ENCODE measurements around the gene MRM1.
A peak's percentile ranks its signal among the peaks of the same experiment; 100 is the strongest.

MRM1 gene

DNA sequence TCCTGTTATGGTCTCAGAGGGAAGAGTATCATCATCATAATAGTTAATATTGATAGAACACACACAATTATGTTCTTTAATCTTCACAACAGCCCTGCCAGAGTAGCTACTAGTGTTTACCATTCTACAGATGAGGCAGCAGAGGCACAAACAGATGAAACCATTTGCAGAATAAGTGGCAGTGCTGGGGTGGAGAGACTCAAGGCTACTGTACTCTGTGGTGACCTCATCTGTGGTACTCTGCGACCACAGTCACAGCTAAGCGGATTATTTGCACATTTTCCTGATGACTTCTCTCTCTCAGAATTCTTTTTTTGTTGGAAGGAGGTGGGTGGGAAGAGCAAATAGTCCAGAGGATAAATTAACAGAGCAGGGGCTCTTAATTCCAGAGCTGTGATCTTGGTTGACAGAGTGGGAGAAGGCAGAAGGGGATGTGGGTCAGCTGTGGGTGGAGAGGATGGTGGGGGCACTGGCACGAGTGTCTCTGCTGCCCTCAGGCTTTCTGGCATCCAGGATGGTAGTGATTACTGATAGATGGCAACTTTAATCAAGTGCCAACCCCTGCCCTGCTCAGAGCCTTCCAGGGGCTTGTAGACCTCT, 41.8 kb downstream of the MRM1 start:
- TF ChIP-seq, protein P1, sequence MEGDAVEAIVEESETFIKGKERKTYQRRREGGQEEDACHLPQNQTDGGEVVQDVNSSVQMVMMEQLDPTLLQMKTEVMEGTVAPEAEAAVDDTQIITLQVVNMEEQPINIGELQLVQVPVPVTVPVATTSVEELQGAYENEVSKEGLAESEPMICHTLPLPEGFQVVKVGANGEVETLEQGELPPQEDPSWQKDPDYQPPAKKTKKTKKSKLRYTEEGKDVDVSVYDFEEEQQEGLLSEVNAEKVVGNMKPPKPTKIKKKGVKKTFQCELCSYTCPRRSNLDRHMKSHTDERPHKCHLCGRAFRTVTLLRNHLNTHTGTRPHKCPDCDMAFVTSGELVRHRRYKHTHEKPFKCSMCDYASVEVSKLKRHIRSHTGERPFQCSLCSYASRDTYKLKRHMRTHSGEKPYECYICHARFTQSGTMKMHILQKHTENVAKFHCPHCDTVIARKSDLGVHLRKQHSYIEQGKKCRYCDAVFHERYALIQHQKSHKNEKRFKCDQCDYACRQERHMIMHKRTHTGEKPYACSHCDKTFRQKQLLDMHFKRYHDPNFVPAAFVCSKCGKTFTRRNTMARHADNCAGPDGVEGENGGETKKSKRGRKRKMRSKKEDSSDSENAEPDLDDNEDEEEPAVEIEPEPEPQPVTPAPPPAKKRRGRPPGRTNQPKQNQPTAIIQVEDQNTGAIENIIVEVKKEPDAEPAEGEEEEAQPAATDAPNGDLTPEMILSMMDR (IDR thresholded peaks at IDR 0.05; ENCODE audit: low read depth, low read length, missing control alignments), result no peak
- Histone ChIP-seq H3K27ac (no peak overlapping the region), H3K27me3 (replicated peaks) (peaks cover 72% of the 10 kb centered on the region), H3K4me3 (ENCODE audit: low read depth, low read length) (no peak overlapping the region), H3K36me3 (replicated peaks) (no peaks in the 10 kb centered on the region)
- in situ Hi-C loops (cut with HindIII; ENCODE audit: low pct_ligation_motif_present, low sequenced_read_pairs), result no loop called here
- no peak for DNase-seq

DNA sequence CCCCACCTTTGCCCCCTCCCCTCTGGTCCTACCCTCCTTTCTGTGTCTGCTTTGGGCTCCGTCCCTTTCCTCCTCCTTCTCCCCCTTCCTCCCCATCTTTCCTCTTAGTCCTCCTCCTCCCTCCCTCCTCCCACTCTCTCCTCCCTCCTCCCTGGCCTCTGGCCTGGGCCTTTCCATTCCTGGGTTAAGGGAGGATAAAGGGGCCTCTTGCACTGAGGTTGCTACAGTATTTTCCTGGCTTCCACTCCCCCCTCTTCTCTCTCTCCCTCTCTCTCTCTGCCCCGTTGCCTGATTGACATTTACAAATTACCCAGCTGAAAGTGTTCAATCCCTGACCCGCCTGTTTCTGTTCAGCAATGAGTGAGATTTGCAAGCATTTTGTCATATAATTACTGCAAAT, 44.0 kb downstream of the MRM1 start:
- no peak overlapping the region for H3K4me3 ChIP-seq (ENCODE audit: low read depth, low read length)
- H3K27ac ChIP-seq, result no peak overlapping the region
- DNase-seq, result no peak
- H3K36me3 ChIP-seq (replicated peaks), result no peaks in the 10 kb centered on the region
- peaks cover 55% of the 10 kb centered on the region for H3K27me3 ChIP-seq (replicated peaks)
- in situ Hi-C loops (cut with HindIII; ENCODE audit: low pct_ligation_motif_present, low sequenced_read_pairs), result no loop called here
- TF ChIP-seq, protein P1 (IDR thresholded peaks at IDR 0.05; ENCODE audit: low read depth, low read length, missing control alignments), result no peak

DNA sequence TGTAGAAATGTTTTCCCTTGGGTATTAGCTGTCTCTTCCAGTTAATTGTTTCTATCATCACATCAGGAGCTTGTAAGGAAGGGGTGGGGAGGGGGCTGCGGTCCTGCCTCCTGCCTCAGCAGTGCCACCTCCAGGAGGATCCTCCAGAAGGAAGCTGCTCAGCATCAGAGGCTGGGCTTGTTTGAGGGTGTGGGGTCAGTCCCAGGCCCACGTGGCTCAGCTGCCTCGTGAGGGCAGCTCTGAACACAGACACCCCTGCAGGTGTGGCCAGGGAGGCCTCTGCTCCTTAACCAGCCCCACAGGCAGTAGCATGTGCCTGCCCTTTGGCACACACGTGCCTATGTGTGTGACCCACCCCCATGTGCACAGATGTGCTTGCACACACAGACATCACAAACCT, 46.3 kb downstream of the MRM1 start:
- H3K36me3 ChIP-seq (replicated peaks), result no peaks in the 10 kb centered on the region
- H3K4me3 ChIP-seq (ENCODE audit: low read depth, low read length), result no peak overlapping the region
- in situ Hi-C loops (cut with HindIII; ENCODE audit: low pct_ligation_motif_present, low sequenced_read_pairs), result no loop called here
- H3K27ac ChIP-seq, result no peak overlapping the region
- DNase-seq, result no peak
- peaks cover 33% of the 10 kb centered on the region for H3K27me3 ChIP-seq (replicated peaks)
- TF ChIP-seq, protein P1 (IDR thresholded peaks at IDR 0.05; ENCODE audit: low read depth, low read length, missing control alignments), result peak; percentile 34

DNA sequence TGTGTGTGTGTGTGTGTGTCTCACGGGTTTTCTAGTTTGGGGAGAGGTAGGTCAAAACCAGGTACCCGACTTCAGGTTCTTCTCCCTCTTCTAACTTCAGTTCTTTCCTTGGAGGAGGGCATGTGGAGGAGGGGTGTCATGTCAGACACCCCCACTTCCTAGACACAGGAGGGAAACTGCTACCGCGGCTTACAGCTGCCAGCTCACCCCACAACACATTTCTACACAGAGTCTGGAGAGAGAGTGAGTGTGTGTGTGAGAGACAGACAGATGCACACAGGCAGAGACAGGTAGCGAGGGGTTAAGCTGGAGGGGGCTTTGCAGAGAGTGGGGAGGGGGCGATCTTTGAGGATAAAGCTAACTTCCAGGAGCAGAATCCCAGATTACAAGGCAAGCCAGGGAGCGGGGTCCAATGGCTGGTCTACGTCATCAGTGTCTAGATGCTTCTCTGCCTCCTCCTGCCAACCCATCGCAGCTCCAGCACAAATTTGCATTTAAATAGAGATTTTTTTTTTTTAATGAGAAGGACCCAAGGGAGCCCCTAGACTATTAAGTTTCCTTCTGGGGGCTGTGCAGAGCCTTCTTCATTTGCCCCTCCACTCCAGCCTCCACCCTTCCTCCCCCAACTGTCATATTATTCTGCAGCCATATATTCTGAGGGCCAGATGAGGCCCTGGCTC, 48.9 kb downstream of the MRM1 start:
- Histone ChIP-seq H3K27me3 (replicated peaks) (peaks cover 13% of the 10 kb centered on the region), H3K36me3 (replicated peaks) (no peaks in the 10 kb centered on the region), H3K4me3 (ENCODE audit: low read depth, low read length) (no peak overlapping the region), H3K27ac (no peak overlapping the region)
- TF ChIP-seq, protein P1 (IDR thresholded peaks at IDR 0.05; ENCODE audit: low read depth, low read length, missing control alignments), result no peak
- in situ Hi-C loops (cut with HindIII; ENCODE audit: low pct_ligation_motif_present, low sequenced_read_pairs), result no loop called here
- DNase-seq, result no peak

DNA sequence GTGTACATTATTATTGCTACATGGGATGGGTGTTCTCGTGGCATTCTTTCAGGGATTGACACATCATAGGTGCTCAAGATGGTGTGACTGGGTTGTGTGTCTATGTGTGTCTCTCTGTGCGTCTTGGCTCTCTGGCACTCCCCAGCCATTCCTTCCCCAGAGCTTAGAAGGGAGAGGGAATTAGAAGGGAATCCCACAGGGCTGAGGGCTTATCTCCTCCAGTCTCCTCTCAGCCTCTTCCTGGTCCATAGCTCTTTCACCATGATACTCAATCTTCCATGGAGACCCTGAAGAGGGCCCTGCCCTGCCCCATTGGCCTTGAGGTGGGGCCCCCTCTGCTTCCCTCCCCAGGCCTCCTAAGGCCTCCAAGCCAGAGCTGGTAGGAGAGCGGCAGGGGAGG, 52.0 kb downstream of the MRM1 start:
- H3K4me3 ChIP-seq (ENCODE audit: low read depth, low read length), result no peak overlapping the region
- no peak for DNase-seq
- no peaks in the 10 kb centered on the region for H3K36me3 ChIP-seq (replicated peaks)
- TF ChIP-seq, protein P1 (IDR thresholded peaks at IDR 0.05; ENCODE audit: low read depth, low read length, missing control alignments), result no peak
- in situ Hi-C loops (cut with HindIII; ENCODE audit: low pct_ligation_motif_present, low sequenced_read_pairs), result no loop called here
- H3K27ac ChIP-seq, result no peak overlapping the region
- peaks cover 13% of the 10 kb centered on the region for H3K27me3 ChIP-seq (replicated peaks)

Data from brain microvascular endothelial cell (primary cell).